SK-N-SH treated with all-trans-retinoic acid at 6 μM for 48 hours (cell line): ENCODE measurements around the gene HPS4.
A peak's percentile ranks its signal among the peaks of the same experiment; 100 is the strongest.

Experiments used
- ATAC-seq: fragments of 200-7000 bp; cut with Tn5 transposase; 3 replicates; pipeline ENCODE4 v1.9.1; 2020; ENCODE audit warnings: mild to moderate bottlenecking, moderate library complexity
- ARNTL ChIP-seq: fragments of 450-650 bp; formaldehyde crosslinking; IDR thresholded peaks from 2 replicates; pipeline ENCODE4 v1.5.0; 2020; ENCODE audit warnings: low read depth, mild to moderate bottlenecking, moderate library complexity, borderline replicate concordance
- BACH2 ChIP-seq: fragments of 250-450 bp; sonication (Bioruptor Pico); IDR thresholded peaks from 2 replicates; pipeline ENCODE4 v1.9.0; 2021; ENCODE audit warnings: mild to moderate bottlenecking, borderline replicate concordance
- CSDC2 ChIP-seq: fragments of 250-450 bp; sonication (Bioruptor Pico); IDR thresholded peaks from 2 replicates; pipeline ENCODE4 v1.5.0; 2020; ENCODE audit warnings: mild to moderate bottlenecking, moderate library complexity
- ESRRG ChIP-seq: fragments of 250-450 bp; sonication (Bioruptor Pico); IDR thresholded peaks from 2 replicates; pipeline ENCODE4 v1.6.1; 2021; ENCODE audit warnings: mild to moderate bottlenecking
- GLIS3 ChIP-seq: fragments of 250-450 bp; sonication (Bioruptor Pico); IDR thresholded peaks from 2 replicates; pipeline ENCODE4 v1.5.0; 2020; ENCODE audit warnings: mild to moderate bottlenecking, moderate library complexity
- ISL1 ChIP-seq: fragments of 250-450 bp; sonication (Bioruptor Pico); IDR thresholded peaks from 2 replicates; pipeline ENCODE4 v2.1.2; 2022; ENCODE audit warnings: mild to moderate bottlenecking, moderate library complexity
- OSR1 ChIP-seq: fragments of 250-450 bp; sonication (Bioruptor Pico); IDR thresholded peaks from 2 replicates; pipeline ENCODE4 v1.8.0; 2022; ENCODE audit warnings: moderate library complexity, mild to moderate bottlenecking, inconsistent platforms
- PPARA ChIP-seq: fragments of 250-450 bp; sonication (Bioruptor Pico); IDR thresholded peaks from 2 replicates; pipeline ENCODE4 v1.5.0; 2020; ENCODE audit warnings: mild to moderate bottlenecking, borderline replicate concordance
- RARB ChIP-seq: fragments of 250-450 bp; sonication (Bioruptor Pico); IDR thresholded peaks from 2 replicates; pipeline ENCODE4 v1.8.0; 2021; ENCODE audit warnings: mild to moderate bottlenecking, moderate library complexity
- SNAI2 ChIP-seq: fragments of 250-450 bp; sonication (Bioruptor Pico); IDR thresholded peaks from 2 replicates; pipeline ENCODE4 v1.5.0; 2020; ENCODE audit warnings: mild to moderate bottlenecking, moderate library complexity
- TCF4 ChIP-seq: fragments of 250-450 bp; sonication (Bioruptor Pico); IDR thresholded peaks from 2 replicates; pipeline ENCODE4 v1.8.0; 2021; ENCODE audit warnings: mild to moderate bottlenecking, moderate library complexity, borderline replicate concordance
- TOX ChIP-seq: fragments of 250-450 bp; sonication (Bioruptor Pico); IDR thresholded peaks from 2 replicates; pipeline ENCODE4 v1.8.0; 2021; ENCODE audit warnings: mild to moderate bottlenecking, moderate library complexity, borderline replicate concordance
- ZC3H10 ChIP-seq: fragments of 250-450 bp; sonication (Bioruptor Pico); IDR thresholded peaks from 2 replicates; pipeline ENCODE4 v1.5.1; 2021; ENCODE audit warnings: mild to moderate bottlenecking, moderate library complexity
- ZFP3 ChIP-seq: fragments of 250-450 bp; sonication (Bioruptor Pico); IDR thresholded peaks from 2 replicates; pipeline ENCODE4 v1.5.0; 2020; ENCODE audit warnings: mild to moderate bottlenecking, moderate library complexity
- ZFP30 ChIP-seq: fragments of 450-650 bp; formaldehyde crosslinking; IDR thresholded peaks from 2 replicates; pipeline ENCODE4 v1.5.0; 2022; ENCODE audit warnings: mild to moderate bottlenecking, moderate library complexity
- ZNF70 ChIP-seq: fragments of 450-650 bp; formaldehyde crosslinking; IDR thresholded peaks from 2 replicates; pipeline ENCODE4 v1.5.0; 2020; ENCODE audit warnings: mild to moderate bottlenecking, moderate library complexity
- ZNF8 ChIP-seq: fragments of 450-650 bp; formaldehyde crosslinking; IDR thresholded peaks from 2 replicates; pipeline ENCODE4 v1.5.0; 2020; ENCODE audit warnings: mild to moderate bottlenecking, moderate library complexity
- TF ChIP-seq, protein P1 (sequence below): fragments of 250-450 bp; sonication (Bioruptor Pico); IDR thresholded peaks from 2 replicates; pipeline ENCODE4 v1.5.0; 2020; ENCODE audit warnings: mild to moderate bottlenecking, moderate library complexity
- TF ChIP-seq, protein P2 (sequence below): fragments of 250-450 bp; sonication (Bioruptor Pico); IDR thresholded peaks from 2 replicates; pipeline ENCODE4 v1.8.0; 2021; ENCODE audit warnings: low read depth, mild to moderate bottlenecking, moderate library complexity, borderline replicate concordance
- TF ChIP-seq, protein P3 (sequence below): fragments of 250-450 bp; sonication (Bioruptor Pico); IDR thresholded peaks from 2 replicates; pipeline ENCODE4 v1.5.1; 2020; ENCODE audit warnings: low read depth, mild to moderate bottlenecking, moderate library complexity
- TF ChIP-seq, protein P4 (sequence below): fragments of 250-450 bp; sonication (Bioruptor Pico); IDR thresholded peaks from 2 replicates; pipeline ENCODE4 v1.5.1; 2021; ENCODE audit warnings: mild to moderate bottlenecking, moderate library complexity
- TF ChIP-seq, protein P5 (sequence below): fragments of 250-450 bp; sonication (Bioruptor Pico); IDR thresholded peaks from 2 replicates; pipeline ENCODE4 v1.8.0; 2020; ENCODE audit warnings: mild to moderate bottlenecking, moderate library complexity, borderline replicate concordance

The HPS4 gene

DNA sequence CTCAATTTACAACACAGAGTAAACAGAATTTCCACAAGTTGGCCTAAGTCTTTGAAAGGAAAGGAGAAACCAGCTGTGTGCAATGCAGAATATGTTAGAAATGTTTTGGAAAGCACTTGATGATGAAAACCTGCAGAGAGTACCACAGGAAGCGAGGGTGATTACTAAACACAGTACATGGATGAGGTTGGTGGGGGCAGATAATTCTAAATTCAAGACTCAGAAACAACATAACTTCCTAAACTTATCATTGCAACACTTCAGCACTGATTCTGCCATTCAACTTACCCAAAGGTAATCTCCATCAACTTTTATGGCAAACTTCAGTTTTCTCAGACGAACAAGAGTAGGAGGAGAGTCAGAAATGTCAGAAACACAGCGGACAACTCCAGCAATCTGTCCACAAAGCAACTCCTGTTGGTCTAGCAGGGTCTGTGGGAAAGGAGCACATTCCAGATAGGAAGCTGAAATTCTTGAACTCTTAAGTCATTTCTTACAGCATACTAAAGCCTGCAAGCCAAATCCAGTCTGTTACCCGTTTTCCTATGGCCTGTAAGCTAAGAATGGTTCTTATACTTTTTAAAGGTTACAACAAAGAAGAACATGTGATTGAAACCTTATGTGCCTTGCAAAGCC lies 6.8 kb downstream of the HPS4 start:
- TF ChIP-seq BACH2 (CRISPR knock-in tag) (no peak), PPARA (no peak), OSR1 (CRISPR knock-in tag) (no peak), ARNTL (CRISPR knock-in tag) (no peak), GLIS3 (no peak), ESRRG (CRISPR knock-in tag) (no peak), ZFP30 (CRISPR knock-in tag) (no peak), ZNF8 (CRISPR knock-in tag) (no peak), SNAI2 (CRISPR knock-in tag) (no peak), RARB (no peak), ZFP3 (CRISPR knock-in tag) (no peak), ZNF70 (CRISPR knock-in tag) (no peak), CSDC2 (CRISPR knock-in tag) (no peak), ZC3H10 (CRISPR knock-in tag) (no peak)
- TF ChIP-seq, protein P1, sequence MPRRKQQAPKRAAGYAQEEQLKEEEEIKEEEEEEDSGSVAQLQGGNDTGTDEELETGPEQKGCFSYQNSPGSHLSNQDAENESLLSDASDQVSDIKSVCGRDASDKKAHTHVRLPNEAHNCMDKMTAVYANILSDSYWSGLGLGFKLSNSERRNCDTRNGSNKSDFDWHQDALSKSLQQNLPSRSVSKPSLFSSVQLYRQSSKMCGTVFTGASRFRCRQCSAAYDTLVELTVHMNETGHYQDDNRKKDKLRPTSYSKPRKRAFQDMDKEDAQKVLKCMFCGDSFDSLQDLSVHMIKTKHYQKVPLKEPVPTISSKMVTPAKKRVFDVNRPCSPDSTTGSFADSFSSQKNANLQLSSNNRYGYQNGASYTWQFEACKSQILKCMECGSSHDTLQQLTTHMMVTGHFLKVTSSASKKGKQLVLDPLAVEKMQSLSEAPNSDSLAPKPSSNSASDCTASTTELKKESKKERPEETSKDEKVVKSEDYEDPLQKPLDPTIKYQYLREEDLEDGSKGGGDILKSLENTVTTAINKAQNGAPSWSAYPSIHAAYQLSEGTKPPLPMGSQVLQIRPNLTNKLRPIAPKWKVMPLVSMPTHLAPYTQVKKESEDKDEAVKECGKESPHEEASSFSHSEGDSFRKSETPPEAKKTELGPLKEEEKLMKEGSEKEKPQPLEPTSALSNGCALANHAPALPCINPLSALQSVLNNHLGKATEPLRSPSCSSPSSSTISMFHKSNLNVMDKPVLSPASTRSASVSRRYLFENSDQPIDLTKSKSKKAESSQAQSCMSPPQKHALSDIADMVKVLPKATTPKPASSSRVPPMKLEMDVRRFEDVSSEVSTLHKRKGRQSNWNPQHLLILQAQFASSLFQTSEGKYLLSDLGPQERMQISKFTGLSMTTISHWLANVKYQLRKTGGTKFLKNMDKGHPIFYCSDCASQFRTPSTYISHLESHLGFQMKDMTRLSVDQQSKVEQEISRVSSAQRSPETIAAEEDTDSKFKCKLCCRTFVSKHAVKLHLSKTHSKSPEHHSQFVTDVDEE (CRISPR knock-in tag) = no peak
- TF ChIP-seq, protein P2, sequence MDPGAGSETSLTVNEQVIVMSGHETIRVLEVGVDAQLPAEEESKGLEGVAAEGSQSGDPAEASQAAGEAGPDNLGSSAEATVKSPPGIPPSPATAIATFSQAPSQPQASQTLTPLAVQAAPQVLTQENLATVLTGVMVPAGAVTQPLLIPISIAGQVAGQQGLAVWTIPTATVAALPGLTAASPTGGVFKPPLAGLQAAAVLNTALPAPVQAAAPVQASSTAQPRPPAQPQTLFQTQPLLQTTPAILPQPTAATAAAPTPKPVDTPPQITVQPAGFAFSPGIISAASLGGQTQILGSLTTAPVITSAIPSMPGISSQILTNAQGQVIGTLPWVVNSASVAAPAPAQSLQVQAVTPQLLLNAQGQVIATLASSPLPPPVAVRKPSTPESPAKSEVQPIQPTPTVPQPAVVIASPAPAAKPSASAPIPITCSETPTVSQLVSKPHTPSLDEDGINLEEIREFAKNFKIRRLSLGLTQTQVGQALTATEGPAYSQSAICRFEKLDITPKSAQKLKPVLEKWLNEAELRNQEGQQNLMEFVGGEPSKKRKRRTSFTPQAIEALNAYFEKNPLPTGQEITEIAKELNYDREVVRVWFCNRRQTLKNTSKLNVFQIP (CRISPR knock-in tag) = no peak
- TF ChIP-seq, protein P3, sequence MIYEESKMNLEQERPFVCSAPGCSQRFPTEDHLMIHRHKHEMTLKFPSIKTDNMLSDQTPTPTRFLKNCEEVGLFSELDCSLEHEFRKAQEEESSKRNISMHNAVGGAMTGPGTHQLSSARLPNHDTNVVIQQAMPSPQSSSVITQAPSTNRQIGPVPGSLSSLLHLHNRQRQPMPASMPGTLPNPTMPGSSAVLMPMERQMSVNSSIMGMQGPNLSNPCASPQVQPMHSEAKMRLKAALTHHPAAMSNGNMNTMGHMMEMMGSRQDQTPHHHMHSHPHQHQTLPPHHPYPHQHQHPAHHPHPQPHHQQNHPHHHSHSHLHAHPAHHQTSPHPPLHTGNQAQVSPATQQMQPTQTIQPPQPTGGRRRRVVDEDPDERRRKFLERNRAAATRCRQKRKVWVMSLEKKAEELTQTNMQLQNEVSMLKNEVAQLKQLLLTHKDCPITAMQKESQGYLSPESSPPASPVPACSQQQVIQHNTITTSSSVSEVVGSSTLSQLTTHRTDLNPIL (CRISPR knock-in tag) = no peak
- TF ChIP-seq, protein P4, sequence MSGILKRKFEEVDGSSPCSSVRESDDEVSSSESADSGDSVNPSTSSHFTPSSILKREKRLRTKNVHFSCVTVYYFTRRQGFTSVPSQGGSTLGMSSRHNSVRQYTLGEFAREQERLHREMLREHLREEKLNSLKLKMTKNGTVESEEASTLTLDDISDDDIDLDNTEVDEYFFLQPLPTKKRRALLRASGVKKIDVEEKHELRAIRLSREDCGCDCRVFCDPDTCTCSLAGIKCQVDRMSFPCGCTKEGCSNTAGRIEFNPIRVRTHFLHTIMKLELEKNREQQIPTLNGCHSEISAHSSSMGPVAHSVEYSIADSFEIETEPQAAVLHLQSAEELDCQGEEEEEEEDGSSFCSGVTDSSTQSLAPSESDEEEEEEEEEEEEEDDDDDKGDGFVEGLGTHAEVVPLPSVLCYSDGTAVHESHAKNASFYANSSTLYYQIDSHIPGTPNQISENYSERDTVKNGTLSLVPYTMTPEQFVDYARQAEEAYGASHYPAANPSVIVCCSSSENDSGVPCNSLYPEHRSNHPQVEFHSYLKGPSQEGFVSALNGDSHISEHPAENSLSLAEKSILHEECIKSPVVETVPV = no peak
- TF ChIP-seq, protein P5, sequence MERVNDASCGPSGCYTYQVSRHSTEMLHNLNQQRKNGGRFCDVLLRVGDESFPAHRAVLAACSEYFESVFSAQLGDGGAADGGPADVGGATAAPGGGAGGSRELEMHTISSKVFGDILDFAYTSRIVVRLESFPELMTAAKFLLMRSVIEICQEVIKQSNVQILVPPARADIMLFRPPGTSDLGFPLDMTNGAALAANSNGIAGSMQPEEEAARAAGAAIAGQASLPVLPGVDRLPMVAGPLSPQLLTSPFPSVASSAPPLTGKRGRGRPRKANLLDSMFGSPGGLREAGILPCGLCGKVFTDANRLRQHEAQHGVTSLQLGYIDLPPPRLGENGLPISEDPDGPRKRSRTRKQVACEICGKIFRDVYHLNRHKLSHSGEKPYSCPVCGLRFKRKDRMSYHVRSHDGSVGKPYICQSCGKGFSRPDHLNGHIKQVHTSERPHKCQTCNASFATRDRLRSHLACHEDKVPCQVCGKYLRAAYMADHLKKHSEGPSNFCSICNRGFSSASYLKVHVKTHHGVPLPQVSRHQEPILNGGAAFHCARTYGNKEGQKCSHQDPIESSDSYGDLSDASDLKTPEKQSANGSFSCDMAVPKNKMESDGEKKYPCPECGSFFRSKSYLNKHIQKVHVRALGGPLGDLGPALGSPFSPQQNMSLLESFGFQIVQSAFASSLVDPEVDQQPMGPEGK (CRISPR knock-in tag) = no peak
- peak; percentile 21; the same call in 1 of the 3 replicates for ATAC-seq

DNA sequence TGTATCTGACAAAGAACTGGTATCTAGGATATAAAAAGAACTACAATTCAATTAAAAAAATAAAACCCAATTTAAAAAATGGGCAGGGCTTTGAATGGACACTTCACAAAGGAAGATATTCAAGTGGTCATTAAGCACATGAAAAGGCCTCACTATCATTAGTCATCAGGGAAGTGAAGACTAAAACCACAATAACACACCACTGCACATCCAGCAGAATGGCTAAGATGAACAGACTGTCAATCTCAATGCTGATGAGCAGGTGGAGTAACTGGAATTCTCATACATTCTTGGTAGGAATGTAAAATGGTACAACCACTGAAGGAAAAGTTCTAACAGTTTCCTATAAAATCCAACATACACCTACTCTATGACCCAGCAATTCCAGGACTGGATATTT lies 8.9 kb downstream of the HPS4 start:
- ATAC-seq = no peak
- TF ChIP-seq SNAI2 (CRISPR knock-in tag) (no peak), BACH2 (CRISPR knock-in tag) (no peak), RARB (no peak), ISL1 (CRISPR knock-in tag) (no peak), ZFP30 (CRISPR knock-in tag) (no peak), TOX (CRISPR knock-in tag) (no peak), TCF4 (CRISPR knock-in tag) (no peak), PPARA (no peak), ESRRG (CRISPR knock-in tag) (no peak)
- TF ChIP-seq, protein P3 (CRISPR knock-in tag) = no peak
- TF ChIP-seq, protein P2 (CRISPR knock-in tag) = no peak
- TF ChIP-seq, all 23 proteins: peak for 0
